Activated CD8-positive, alpha-beta memory T cell treated with anti-CD3 and anti-CD28 coated beads, Interleukin-2, amount 50 U/mL, for 1 hour (primary cell): ENCODE measurements around the gene ZNF444.

Experiments
- DNase-seq: peaks from one replicate; pipeline ENCODE4 v3.0.0-alpha.2; 2020; ENCODE audit errors: extremely low read depth

Gene ZNF444

GRCh38 chr19:56107626-56108351 is 33.3 kb upstream of the ZNF444 start:
- DNase-seq, result no peak

- DNase-seq, result no peak
These were observed 32.5 kb upstream of the ZNF444 start for GRCh38 chr19:56108447-56109195.

DNA sequence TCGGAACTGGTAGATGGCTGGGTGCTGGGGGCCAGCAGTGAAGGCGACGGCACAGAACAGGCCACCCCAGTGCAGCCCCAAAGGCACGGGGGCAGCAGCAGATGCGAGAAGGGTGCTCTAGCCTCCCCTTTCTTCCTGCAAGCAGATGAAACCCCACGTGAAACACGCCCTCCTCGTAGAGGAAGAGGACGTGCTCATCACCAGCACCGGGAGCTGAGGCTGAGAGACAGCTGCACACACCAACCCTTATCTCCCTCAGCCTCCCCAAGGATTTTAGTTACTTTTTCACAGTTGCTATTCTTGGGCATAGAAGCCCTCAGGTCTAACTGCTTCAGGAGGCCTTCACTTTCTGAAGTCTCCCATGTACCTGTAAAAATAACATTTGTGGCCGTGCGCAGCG is 31.9 kb upstream of the ZNF444 start:
- no peak for DNase-seq

GRCh38 chr19:56110515-56111448 is 30.3 kb upstream of the ZNF444 start:
- no peak for DNase-seq

DNA sequence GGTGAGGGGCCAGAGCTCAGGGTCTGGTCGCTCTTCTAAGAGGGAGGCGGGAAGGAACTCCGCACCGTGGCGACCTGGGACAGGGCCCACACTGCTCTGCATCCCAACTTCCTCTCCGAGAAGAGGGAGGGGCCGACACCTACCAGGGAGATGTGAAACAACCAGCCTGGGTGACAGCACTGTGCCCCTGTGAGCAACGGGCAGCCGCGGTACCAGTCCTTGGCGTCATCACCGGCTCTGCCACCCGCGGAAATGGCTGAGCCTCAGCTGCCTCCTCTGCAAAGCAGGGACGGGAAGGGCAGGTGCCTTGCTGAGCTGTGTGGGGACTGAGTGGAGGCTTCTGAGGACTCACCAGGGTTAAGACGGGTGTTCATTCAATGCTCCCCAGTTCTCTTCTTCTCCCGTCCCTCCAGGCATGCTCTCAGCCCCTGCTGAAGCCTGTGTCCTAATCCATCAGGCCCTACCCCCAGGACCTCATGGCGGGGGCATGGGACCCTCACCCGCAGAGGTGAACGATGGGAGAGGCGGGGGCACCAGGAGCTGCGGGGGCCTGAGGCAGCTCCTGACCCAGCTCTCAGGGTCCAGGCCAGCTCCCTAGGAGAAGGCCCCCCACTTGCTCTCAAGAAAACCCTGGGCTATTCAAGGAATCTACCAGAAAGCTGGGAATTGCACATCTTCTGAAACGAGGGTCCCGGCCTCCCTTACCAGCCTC is 29.3 kb upstream of the ZNF444 start:
- DNase-seq, result peak; percentile 12

DNA sequence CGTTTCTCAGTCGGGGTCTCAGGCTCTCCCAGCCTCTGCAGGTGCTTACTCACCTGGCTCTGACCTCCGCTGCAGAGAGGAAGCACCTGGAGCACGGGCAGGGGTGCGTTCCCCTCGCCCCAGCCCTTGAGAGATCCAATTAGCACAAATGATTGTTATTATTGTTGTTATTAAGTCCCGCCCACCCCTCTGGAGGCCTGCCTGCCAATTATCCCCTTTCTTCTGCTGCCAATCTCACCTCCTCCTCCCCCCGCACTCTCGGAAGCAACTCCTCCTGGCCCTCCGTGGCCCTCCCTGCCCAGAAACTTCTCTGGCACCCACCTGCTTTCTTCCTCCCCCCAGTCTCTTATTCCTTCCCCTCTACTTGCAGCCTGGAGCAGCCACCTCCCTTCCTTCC is 28.8 kb upstream of the ZNF444 start:
- DNase-seq, result no peak

DNA sequence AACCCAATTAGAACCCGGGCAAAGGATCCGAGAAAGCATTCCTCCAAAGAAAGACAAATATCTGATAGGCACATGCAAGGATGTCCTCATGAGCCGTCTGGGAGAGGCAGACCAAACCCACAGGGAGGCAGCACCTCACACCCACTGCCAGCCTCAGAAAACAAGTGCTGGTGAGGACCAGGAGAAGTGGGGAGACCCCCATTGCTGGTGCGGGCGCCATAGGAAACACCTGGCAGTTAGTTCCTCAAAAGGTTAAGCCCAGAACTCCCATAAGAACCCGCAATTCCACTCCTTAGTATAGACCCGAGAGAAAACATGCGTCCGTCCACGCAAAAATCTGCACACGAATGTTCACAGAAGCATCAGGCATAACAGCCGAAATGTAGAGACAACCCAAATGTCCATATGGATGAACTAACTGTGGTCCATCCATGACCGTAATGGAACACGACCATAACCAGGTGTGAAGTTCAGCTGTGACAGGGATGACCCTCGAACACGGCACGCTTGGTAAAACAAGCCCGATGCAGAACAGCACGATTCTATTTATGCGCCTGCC is 27.9 kb upstream of the ZNF444 start:
- no peak for DNase-seq

DNA sequence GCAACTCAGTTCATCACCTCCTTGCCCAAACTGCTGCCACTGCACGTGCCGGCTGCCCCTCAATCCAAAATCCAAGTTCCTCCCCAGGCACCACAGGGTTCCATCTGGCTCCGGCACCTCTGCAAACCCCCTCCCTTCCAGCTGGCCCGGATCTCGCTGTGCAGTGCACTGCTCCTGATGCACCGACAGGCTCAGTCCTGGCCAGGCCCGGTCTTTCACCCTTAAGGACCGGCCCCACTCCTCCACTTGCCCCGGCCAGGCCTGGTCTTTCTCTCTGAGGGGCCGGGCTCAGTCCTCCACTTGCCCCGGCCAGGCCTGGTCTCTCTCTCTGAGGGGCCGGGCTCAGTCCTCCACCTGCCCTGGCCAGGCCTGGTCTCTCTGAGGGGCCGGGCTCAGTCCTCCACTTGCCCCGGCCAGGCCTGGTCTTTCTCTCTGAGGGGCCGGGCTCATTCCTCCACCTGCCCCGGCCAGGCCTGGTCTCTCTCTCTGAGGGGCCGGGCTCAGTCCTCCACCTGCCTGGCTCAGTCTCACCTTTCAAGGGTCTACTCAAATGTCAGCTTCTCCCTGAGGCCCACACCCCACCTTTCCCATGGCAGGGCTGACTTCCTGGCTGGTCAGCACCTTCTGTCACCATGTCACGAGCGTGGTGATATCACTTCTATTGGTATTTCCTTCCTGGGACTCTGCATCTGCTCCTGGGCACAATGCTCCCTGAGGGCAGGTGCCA is 26.9 kb upstream of the ZNF444 start:
- no peak for DNase-seq

- no peak for DNase-seq
These were observed 26.3 kb upstream of the ZNF444 start for GRCh38 chr19:56114778-56115110.

GRCh38 chr19:56115490-56115889 is 25.6 kb upstream of the ZNF444 start:
- DNase-seq, result no peak

DNA sequence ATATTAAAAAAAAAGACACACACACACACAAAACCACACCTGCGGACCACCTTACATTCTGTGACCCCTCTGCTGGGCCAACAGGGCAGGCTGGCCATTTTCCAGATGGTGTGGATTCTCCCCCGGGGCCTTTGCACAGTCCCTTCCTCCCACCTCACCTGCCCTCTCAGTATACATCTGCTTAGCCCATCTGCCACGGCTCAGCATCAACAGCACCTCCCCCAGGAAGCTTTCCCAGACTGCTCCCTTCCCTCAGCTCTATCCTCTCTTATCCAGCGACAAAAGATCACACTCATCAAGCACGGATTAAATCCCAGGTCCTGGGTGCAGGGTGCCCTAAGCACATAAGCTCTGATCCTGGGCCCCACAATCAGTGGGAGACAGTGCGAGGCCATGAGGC is 24.5 kb upstream of the ZNF444 start:
- no peak for DNase-seq

- DNase-seq, result no peak
These were observed 23.7 kb upstream of the ZNF444 start for GRCh38 chr19:56117376-56117884.

DNA sequence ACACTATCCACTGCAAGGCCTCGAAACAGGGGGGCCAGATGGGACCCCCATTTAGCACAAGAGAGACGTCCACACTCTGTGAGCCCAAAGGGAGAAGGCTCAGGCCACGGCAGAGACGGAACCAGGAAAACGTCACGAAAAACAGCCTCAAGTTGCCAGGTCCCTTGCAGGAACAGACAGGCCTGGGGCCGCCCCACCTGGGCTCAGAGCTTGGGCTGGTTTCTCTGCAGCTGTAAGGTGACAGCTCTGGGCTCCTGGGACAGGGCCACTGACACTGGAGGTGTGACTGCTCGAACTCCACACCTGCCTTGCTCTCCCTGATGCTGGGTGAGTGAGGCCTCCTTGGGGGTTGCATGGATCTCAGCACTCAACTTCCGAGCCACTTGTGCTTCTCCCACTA is 23.2 kb upstream of the ZNF444 start:
- DNase-seq, result no peak

- no peak for DNase-seq
These were observed 22.2 kb upstream of the ZNF444 start for GRCh38 chr19:56118666-56119581.

- no peak for DNase-seq
These were observed 21.5 kb upstream of the ZNF444 start for GRCh38 chr19:56119582-56119978.

DNA sequence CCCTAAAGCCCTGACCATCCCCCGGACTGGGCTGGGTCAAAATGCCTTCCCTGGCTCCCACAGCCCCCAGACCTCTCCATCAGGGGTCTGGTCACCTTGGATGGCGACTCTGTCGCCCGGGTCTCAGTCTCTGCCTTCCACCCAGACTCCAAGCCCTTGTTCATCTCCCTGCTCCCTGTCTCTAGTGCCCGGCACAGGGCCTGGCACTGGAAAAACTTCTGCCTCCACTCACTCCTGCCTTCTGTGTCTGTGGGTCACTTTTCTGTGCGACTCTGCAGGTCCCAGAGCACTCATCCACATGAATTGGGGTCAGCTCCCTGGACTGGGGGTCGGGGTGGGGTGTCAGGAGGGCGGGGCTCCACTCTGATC is 21.1 kb upstream of the ZNF444 start:
- no peak for DNase-seq

DNA sequence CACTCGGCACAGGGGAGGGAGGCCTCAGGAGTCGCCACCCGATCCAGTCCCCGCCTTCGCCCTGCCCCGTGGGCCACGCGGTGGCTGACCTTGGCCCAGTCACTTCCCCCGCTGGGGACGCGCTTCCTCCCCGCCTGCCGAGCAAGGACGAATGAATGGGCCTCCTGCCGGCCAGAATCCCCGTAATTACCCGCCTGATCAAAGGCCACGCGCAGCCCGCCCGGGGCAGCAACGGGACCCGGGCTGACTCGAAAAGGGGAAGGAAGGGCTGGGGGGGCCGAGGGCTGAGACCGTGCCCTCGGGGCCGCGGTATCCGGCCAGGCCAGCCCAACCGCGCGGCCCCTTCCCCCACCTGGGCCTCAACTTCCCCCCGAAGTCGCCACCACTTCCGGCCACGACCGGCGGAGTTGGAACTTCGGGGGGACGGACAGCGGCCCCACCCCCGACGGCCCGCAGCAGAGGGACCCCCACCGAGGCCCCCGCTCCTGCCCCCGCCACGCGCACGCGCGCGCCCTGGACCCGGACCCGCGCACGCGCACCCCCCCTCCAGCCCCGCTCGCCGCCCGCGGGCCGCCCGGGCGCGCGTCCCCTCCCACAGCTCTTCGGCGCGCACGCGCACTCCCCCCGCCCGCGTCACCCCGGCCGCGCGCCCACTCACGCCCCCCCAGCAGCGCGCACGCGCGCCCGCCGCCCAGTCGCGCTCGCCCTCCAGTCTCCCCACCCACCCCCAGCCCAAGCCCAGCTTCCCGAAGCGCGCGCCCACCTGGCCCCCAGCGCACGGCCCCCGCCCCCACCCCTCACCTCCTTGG is 20.5 kb upstream of the ZNF444 start:
- no peak for DNase-seq
